SH-SY5Y (cell line): ENCODE results near the gene SPIN1.

ENCODE experiments used
- GATA2 ChIP-seq: IDR thresholded peaks from 2 replicates; pipeline ENCODE4 v1.6.1; 2011; ENCODE audit warnings: mild to moderate bottlenecking, low read depth, low read length
- GATA3 ChIP-seq: IDR thresholded peaks from 2 replicates; pipeline ENCODE4 v1.6.1; 2011; ENCODE audit warnings: low read depth, mild to moderate bottlenecking, low read length, moderate library complexity

The SPIN1 gene

DNA sequence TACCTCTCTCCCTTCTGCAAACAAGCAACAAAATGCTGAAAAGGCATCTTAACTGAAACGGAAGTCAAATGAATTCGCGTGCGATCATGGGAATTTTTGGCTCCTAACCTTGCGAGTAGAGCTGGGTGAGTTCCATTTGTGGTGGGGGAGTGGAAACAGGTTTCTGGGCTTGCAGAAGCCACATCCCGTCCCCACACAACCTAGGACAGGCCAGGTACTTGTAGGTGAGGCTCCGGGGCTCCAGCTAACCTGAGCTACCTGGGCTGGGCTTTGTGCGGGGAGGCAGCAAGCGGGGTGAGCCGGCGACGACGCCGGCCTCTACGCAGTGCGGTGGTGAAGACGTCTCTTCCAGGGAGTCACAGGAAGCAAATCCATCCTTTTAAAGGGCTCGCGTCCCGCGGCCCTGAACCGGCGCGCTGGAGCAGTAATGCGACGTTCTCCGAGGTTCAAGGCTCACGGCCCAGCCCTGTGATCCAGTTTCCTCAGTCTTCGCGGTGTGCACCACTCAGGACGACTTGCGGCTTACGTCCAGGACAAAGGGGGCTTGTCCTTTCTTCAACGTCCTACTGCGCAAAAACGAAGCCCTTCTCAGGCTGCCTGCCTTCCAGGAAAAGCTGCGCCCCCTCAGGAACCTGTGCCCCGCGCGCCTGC is 567 bp upstream of the SPIN1 start:
- TF ChIP-seq GATA2 (no peak), GATA3 (no peak)

DNA sequence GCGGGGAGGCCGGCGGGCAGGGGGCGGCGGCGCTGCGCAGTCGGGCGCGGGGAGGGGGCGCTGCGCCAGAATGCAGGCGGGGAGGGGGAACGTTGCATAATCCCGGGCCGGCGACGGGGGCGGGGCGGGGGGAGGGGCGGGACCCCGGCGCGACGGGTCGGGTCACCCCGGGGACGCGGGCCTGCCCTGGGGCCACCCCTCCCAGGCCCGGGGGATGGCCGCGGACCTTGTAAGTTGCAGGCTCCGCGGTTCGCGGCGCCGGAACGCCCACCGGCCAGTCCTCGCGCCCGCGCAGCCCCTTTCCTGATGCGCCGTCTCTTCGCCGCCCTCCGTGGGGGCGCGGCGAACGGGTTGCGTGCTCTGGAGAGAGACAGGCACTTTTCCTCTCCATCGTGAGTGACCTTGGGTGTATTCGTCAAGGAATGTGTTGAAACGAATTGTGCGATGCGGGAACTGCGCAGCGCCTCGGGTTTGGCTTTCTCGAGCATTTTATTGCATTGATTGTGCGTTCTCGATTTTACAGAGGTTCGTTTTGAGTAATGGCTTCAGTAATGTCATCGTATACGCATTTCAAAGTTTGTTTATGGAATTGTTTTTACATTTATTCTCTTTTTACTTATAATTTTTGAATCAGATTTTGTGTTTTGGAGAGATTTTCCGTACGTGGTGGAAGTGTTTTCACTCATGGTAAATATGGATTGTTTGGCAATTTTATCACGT is 802 bp downstream of the SPIN1 start:
- TF ChIP-seq GATA2 (no peak), GATA3 (no peak)

DNA sequence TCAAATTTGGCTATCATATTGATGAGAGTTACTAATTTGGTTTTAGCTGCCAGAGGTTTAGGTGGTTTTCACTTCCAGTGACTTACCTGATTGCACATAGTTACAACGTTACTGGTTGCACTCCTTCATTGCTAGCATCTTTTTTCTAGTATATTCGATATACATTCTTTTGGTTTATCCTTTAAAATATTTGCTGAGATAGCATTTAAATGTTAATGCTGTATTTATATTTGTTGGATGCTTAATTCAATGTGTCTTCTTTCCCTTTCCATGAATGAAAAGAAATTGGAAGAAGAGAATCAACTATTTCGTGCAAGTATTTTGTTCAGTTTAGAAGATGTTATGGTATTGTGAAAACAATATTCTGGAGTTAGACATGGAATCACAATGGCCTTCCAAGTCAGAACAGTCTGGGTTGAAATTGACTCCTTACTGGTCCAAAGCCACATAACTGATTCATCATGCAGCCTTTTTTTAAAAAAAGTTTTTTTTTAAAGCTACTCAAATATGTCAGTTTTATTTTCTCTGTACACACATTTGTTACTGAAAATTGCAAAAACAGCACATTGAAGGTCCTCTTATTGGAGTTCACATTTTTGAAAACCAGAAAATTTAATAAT is 2.2 kb downstream of the SPIN1 start:
- TF ChIP-seq GATA3 (no peak), GATA2 (no peak)

DNA sequence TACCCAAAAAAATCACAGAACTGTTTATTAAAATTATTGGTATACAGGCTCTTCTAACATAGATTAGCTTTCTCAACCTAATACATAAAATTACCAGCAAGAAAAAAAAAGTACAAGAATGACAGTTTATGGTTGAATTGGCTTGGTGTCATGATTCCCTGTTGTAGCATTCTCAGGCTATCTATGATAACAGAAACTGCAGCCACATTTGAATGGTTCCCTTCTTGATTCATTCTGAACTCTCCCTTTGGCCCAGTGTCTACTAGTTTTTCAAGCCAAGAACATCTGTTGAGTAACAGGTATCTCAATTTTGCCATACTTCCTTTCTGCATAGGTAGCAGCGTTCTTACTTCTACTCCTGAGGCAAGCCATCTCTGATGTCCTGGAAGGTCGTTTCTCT is 3.0 kb downstream of the SPIN1 start:
- TF ChIP-seq GATA2: no peak
- TF ChIP-seq GATA3: no peak

DNA sequence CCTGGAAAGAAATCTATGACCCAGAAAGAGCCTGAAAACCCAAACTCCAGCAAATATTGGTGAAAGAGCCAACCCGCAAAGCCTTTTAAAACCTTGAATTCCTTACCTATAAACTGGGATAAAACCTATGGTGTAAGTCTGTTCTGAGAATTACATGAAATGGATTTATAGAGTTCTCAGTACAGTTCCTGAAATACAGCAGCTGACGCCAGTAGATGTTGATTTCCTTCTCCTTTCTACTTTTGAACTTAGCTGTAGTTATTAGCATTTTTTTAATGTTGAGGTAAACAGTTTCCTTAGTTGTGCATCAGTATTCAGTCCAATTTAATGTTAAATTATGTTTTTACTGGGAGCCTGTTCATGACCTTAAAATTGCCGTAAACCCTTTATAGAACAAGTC is 3.7 kb downstream of the SPIN1 start:
- TF ChIP-seq GATA2 (no peak), GATA3 (no peak)

DNA sequence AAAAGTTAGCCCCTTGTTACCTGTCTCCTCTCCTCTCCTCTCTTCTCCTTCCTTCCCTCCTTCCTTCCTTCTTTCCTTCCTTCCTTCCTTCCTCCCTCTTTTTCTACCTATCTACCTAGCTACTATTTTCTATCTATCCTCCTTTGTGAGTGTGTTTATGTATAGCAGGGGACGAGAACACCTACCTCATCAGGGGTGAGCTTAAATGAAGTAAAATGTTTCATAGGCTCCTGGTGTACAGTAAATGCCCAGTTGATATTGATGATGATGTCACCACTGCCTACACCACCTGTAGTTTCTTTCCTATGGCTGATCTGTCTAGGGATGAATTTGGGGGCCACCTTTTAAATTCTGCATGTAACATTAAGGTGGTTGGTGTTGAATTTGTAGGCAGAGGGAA is 4.3 kb downstream of the SPIN1 start:
- TF ChIP-seq GATA3: no peak
- TF ChIP-seq GATA2: no peak

DNA sequence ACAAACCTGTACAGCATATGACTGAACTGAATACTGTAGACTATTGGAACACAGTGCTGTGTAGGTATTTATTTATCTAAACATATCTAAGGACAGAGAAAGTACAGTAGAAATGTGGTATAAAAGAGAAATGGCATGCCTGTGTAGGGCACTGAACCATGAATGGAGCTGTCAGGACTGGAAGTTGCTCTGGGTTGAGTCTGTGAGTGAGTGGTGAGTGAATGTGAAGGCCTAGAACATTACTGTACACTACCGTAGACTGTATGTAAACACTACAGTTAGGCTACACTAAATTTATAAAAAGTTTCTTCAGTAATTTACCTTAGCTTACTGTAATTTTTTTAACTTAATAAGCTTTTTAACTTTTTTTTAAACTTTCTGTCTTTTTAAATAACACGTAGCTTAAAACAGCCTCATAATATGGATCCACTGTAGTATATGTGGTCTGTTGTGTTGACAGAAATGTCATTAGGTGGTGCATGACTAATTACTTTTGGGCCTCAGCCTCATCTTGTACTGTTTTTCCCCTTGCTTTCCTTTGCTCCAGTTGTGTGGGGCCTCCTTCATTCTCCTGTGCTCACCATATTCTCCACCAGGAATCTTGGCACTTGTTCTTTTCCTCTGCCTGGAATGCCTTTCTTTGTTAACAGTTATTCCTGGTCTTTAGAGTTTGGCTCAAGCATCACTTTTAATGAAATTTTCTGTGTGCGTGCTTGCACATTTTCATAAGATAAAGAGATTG is 8.8 kb downstream of the SPIN1 start:
- TF ChIP-seq GATA3 (no peak), GATA2 (no peak)

DNA sequence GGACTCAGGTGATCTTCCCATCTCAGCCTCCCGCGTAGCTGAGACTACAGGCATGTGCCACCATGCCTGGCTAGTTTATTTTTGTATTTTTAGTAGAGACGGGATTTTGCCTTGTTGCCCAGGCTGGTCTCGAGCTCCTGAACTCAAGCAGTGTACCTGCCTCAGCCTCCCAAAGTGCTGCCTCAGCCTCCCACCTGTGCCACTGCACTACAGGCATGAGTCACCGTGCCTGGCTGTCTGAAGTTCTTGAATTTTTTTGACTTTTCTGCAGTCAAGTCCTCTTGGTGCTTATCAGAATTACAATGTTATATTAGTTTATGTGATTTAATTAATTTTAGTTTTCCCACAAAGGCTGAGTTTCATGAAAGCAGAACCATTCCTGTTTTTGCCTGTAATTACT is 9.8 kb downstream of the SPIN1 start:
- TF ChIP-seq GATA3: no peak
- no peak for TF ChIP-seq GATA2

DNA sequence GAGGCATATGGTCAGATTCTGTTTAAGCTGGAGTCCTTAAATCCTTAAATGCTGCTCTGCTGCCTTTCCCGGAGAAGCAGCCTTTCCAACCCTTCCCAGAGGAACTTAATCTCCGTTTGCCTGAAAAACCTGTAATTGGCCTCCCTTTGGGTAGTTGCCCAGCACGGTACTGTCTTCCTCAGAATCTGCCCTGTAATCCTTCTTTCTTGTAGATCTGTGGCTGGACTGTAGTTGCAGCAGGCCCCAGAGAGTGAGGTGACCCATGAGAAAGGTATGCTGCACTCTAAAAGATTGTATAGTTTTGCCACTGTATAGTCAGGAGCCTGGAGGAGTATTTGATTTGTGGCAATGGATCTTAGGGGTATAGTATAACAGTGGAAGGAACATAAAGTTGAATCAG is 11.7 kb downstream of the SPIN1 start:
- TF ChIP-seq GATA3: no peak
- TF ChIP-seq GATA2: no peak

DNA sequence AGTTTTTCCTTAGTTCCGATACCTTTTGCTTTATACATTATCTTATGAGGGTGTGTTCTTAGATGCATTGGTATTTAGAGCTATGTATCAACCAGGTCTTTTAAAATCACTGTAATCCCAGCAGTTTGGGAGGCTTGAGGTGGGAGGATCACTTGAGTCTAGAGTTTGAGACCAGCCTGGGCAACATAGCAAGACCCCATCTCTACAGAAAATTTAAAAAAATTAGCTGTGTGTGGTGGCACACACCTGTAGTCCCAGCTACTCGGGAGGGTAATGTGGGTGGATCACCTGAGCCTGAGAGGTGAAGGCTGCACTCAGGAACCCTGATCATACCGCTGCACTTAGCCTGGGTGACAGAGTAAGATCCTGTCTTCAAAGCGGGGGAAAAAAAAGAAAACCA is 15.1 kb downstream of the SPIN1 start:
- no peak for TF ChIP-seq GATA2
- no peak for TF ChIP-seq GATA3

DNA sequence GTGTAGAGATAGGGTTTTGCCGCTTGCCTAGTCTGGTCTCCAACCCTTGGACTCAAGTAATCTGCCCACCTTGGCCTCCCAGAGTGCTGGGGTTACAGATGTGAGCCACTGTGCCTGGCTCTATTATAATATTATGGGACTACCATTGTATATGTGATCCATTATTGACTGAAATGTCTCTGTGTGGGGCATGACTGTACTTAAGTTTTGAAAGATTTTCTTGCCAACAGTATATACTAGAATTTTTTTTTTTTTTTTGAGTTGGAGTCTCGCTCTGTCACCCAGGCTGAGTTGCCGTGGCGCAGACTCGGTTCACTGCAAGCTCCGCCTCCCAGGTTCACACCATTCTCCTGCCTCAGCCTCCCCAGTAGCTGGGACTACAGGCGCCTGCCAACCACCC is 17.8 kb downstream of the SPIN1 start:
- TF ChIP-seq GATA2 (no peak), GATA3 (no peak)

DNA sequence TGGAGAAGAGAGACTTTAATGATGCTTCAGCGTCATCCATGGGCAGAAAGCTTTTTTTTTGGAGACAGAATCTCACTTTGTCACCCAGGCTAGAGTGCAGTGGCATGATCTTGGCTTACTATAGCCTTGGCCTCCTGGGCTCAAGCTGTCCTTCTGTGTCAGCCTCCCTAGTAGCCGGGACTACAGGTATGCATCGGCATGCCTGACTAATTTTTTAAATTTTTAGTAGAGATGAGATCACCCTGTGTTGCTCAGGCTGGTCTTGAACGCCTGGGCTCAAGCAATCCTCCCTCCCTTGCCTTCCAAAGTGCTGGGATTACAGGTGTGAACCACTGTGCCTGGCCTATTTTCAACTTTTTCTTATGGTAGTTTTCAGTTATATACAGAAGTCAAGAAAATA is 23.2 kb downstream of the SPIN1 start:
- no peak for TF ChIP-seq GATA2
- TF ChIP-seq GATA3: no peak

DNA sequence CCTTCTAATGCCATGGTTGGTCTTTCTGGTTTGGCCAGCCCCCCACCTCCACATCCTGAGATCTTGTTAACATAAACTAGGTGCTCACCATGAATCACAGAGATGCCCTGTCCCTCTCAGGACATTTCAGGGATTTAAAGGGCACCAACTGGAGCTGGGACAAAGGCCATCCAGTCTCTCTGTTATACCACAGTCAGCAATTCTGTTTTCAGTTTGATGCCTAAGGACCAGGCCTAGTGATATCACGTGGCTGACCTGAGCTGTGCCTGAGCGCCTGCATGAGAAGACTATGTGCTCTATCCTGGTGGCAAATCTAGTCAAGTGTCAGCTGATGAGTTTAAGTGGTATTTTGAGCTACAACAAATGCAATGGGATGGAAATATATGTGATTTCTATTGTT is 26.1 kb downstream of the SPIN1 start:
- no peak for TF ChIP-seq GATA3
- no peak for TF ChIP-seq GATA2

DNA sequence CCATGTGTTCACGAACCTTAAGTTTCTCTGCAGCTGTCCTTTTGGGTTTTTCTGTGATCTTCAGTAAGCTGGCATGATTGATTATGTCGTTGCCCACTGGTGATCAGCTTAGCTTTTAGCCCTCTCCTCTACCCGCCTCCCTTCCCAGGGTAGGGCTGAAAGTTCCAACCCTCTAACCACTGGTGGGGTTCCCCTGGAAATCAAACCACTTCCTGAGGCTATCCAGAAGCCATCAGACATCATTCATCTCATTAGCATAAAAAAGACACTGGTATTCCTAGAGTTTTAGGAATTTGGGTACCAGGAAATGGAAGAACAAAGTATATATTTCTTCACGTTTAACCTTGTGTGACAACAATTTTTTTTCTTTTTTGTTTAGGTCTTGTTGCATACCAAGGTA is 29.8 kb downstream of the SPIN1 start:
- TF ChIP-seq GATA2 (no peak), GATA3 (no peak)

DNA sequence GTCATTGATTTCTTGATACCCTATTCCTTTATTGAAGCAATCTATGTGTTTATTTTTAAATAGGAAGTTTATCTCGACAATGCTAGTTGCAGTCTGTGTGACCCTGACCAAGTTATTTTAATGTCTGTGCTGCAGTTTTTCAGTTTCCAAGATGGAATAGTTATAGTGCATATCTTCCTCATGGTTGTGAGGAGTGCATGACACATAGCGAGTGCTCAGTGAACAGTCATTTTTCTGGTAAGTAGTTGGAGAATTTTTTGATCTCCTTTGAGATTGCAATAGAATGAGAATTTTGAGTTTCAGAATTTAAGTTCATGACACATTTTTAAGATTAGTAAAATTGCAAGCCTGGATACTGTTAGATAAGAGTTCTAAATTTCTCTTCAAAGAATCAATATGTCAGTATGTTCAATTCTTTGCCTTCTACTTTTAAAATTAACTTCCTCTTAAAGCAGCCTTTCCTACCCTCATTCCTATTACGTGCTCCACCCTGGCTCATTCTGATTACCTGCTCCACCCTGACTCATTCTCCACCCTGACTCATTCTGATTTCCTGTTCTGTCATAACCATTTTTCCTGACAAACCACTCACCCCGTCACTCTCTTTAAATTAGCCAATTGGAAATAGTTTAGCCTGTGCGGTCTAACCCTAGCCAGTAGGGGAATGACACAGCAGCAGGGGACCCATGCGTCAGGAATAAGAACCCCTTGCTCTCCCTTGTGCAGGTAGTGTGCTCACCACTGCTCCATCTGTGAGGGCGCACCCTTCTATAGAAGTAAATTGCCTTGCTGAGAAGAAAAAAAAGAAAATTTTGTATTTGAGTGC is 30.7 kb downstream of the SPIN1 start:
- TF ChIP-seq GATA2 (no peak), GATA3 (no peak)
